H9 (cell line): ENCODE results near the gene SPIB. TPM values are rescaled to one million over a fixed set of nuclear protein-coding genes. Genes with fewer than 3 reads are reported as not detected.

ENCODE experiments used
- DNase-seq: peaks from one replicate; pipeline ENCODE4 v3.0.0-alpha.2; 2017
- H2AFZ ChIP-seq: one replicate; pipeline ENCODE4 v1.6.1; 2013; ENCODE audit warnings: mild to moderate bottlenecking, low read length, control low read depth, moderate library complexity
- H2AK5ac ChIP-seq: 2 replicates; pipeline ENCODE4 v1.6.1; 2013; ENCODE audit warnings: low read length, control low read depth, mixed read lengths; ENCODE audit not compliant: insufficient read length
- H2BK120ac ChIP-seq: one replicate; pipeline ENCODE4 v1.6.1; 2013; ENCODE audit warnings: low read depth, mild to moderate bottlenecking, low read length, control low read depth, inconsistent platforms; ENCODE audit not compliant: poor library complexity, severe bottlenecking
- H2BK12ac ChIP-seq: 2 replicates; pipeline ENCODE4 v1.6.1; 2013; ENCODE audit warnings: low read length, control low read depth, mixed read lengths, low read depth; ENCODE audit not compliant: insufficient read length
- H2BK15ac ChIP-seq: 2 replicates; pipeline ENCODE4 v1.6.1; 2013; ENCODE audit warnings: low read depth, low read length, control low read depth
- H2BK20ac ChIP-seq: one replicate; pipeline ENCODE4 v1.6.1; 2013; ENCODE audit warnings: low read depth, mild to moderate bottlenecking, low read length, control low read depth, inconsistent platforms; ENCODE audit not compliant: poor library complexity, severe bottlenecking
- H2BK5ac ChIP-seq: 2 replicates; pipeline ENCODE4 v1.6.1; 2013; ENCODE audit warnings: low read length, control low read depth, mixed read lengths; ENCODE audit not compliant: insufficient read length
- H3K14ac ChIP-seq: 2 replicates; pipeline ENCODE4 v1.6.1; 2013; ENCODE audit warnings: low read length, control low read depth; ENCODE audit not compliant: insufficient read depth
- H3K18ac ChIP-seq: 2 replicates; pipeline ENCODE4 v1.6.1; 2013; ENCODE audit warnings: low read depth, mild to moderate bottlenecking, mixed read lengths, low read length, control low read depth; ENCODE audit not compliant: insufficient read length
- H3K23ac ChIP-seq: 2 replicates; pipeline ENCODE4 v1.6.1; 2013; ENCODE audit warnings: low read length, control low read depth, mixed read lengths, low read depth; ENCODE audit not compliant: insufficient read length
- H3K23me2 ChIP-seq: 2 replicates; pipeline ENCODE4 v1.6.1; 2013; ENCODE audit warnings: low read depth, mild to moderate bottlenecking, mixed read lengths, low read length, control low read depth; ENCODE audit not compliant: insufficient read length, poor library complexity, severe bottlenecking
- H3K27ac ChIP-seq: 2 replicates; pipeline ENCODE4 v1.5.1; 2013; ENCODE audit warnings: low read length, control low read depth, mixed read lengths, low read depth; ENCODE audit not compliant: insufficient read length
- H3K27me3 ChIP-seq: 2 replicates; pipeline ENCODE4 v1.6.1; 2013; ENCODE audit warnings: low read length, control low read depth, inconsistent platforms; ENCODE audit not compliant: insufficient read depth
- H3K4ac ChIP-seq: 2 replicates; pipeline ENCODE4 v1.6.1; 2013; ENCODE audit warnings: low read depth, mild to moderate bottlenecking, control low read depth, inconsistent platforms, low read length, moderate library complexity
- H3K4me1 ChIP-seq: 2 replicates; pipeline ENCODE4 v1.6.1; 2013; ENCODE audit warnings: low read length, control low read depth, inconsistent platforms; ENCODE audit not compliant: insufficient read depth
- H3K4me2 ChIP-seq: 2 replicates; pipeline ENCODE4 v1.6.1; 2013; ENCODE audit warnings: low read length, control low read depth, mixed read lengths; ENCODE audit not compliant: insufficient read length, insufficient read depth
- H3K56ac ChIP-seq: 2 replicates; pipeline ENCODE4 v1.6.1; 2013; ENCODE audit warnings: low read depth, mild to moderate bottlenecking, mixed read lengths, low read length, control low read depth; ENCODE audit not compliant: insufficient read length
- H3K79me1 ChIP-seq: 2 replicates; pipeline ENCODE4 v1.6.1; 2013; ENCODE audit warnings: low read depth, mild to moderate bottlenecking, moderate library complexity, low read length, control low read depth, inconsistent platforms; ENCODE audit not compliant: insufficient read depth, poor library complexity, severe bottlenecking
- H3K79me2 ChIP-seq: 2 replicates; pipeline ENCODE4 v1.6.1; 2013; ENCODE audit warnings: low read length, control low read depth, inconsistent platforms; ENCODE audit not compliant: insufficient read depth
- H3K9ac ChIP-seq: 2 replicates; pipeline ENCODE4 v1.6.1; 2013; ENCODE audit warnings: low read length, control low read depth, mixed read lengths; ENCODE audit not compliant: insufficient read length; ENCODE audit errors: extremely low read depth
- H3K9me3 ChIP-seq: one replicate; pipeline ENCODE4 v1.6.1; 2013; ENCODE audit warnings: low read depth, low read length, inconsistent platforms; ENCODE audit not compliant: control insufficient read depth
- H3T11ph ChIP-seq: one replicate; pipeline ENCODE4 v1.6.1; 2013; ENCODE audit warnings: mild to moderate bottlenecking, low read length, control low read depth, inconsistent platforms
- H4K20me1 ChIP-seq: one replicate; pipeline ENCODE4 v1.6.1; 2013; ENCODE audit not compliant: control insufficient read depth, insufficient read length, insufficient read depth
- H4K5ac ChIP-seq: 2 replicates; pipeline ENCODE4 v1.6.1; 2013; ENCODE audit warnings: low read depth, mild to moderate bottlenecking, mixed read lengths, low read length, control low read depth; ENCODE audit not compliant: insufficient read length
- H4K8ac ChIP-seq: replicated peaks from 2 replicates; pipeline ENCODE4 v1.6.1; 2013; ENCODE audit warnings: low read length, control low read depth, mixed read lengths, low read depth; ENCODE audit not compliant: insufficient read length
- H4K91ac ChIP-seq: 2 replicates; pipeline ENCODE4 v1.6.1; 2013; ENCODE audit warnings: low read depth, mild to moderate bottlenecking, moderate library complexity, mixed read lengths, low read length, control low read depth; ENCODE audit not compliant: insufficient read length
- H3K27ac Mint-ChIP-seq, 3 experiments: 2 replicates in 2 of 3; 3 replicates in 1 of 3; pipeline ENCODE4 v1.8.0; 2020 to 2021; ENCODE audit warnings: mixed read lengths in 3 of 3, mild to moderate bottlenecking in 1 of 3, moderate library complexity in 1 of 3
- H3K27me3 Mint-ChIP-seq: 2 replicates; pipeline ENCODE4 v1.8.0; 2021; ENCODE audit warnings: low read depth, mild to moderate bottlenecking, moderate library complexity, mixed read lengths
- H3K36me3 Mint-ChIP-seq, 3 experiments: 2 replicates in 2 of 3; 3 replicates in 1 of 3; pipeline ENCODE4 v1.8.0; 2020 to 2021; ENCODE audit warnings: low read depth in 3 of 3, mixed read lengths in 3 of 3; ENCODE audit not compliant: insufficient read depth in 1 of 3
- H3K4me1 Mint-ChIP-seq, 2 experiments: 2 replicates each; pipeline ENCODE4 v1.8.0; 2020; ENCODE audit warnings: mixed read lengths in 2 of 2
- H3K4me3 Mint-ChIP-seq, 2 experiments: 2 replicates in 1 of 2; 3 replicates in 1 of 2; pipeline ENCODE4 v1.8.0; 2020 to 2021; ENCODE audit warnings: mild to moderate bottlenecking in 2 of 2, mixed read lengths in 2 of 2, moderate library complexity in 1 of 2
- H3K9me3 Mint-ChIP-seq, 2 experiments: 2 replicates in 1 of 2; 3 replicates in 1 of 2; pipeline ENCODE4 v1.8.0; 2020; ENCODE audit warnings: mild to moderate bottlenecking in 2 of 2, mixed read lengths in 2 of 2, moderate library complexity in 1 of 2
- CTCF ChIP-seq: fragments of 200-600 bp; sonication (generic); conservative IDR thresholded peaks from 3 replicates; pipeline ENCODE4 v1.8.0; 2021; ENCODE audit warnings: antibody characterized with exemption, mild to moderate bottlenecking
- WGBS: extraction: QIAGEN DNeasy Blood & Tissue Kit; methylation state at CpG from one replicate; pipeline ENCODE4 v1.1.7; 2013; ENCODE audit warnings: missing lambda C conversion rate, low lambda C conversion rate, mixed read lengths; ENCODE audit not compliant: insufficient read length; ENCODE audit errors: extremely low coverage; 5-methylcytosine and 5-hydroxymethylcytosine counted together
- total RNA-seq: library from RNA; stranded (reverse); gene quantifications from 2 replicates; pipeline ENCODE4 v1.2.1, GENCODE V29; 2021

The SPIB gene
- total RNA-seq, 1 experiment from 2014 or later, result 33.3 TPM

- Histone ChIP-seq H2BK120ac (no peak overlapping the region), H2BK20ac (no peak overlapping the region), H3K27ac (no peak overlapping the region), H3K23ac (no peak overlapping the region), H2AK5ac (no peak overlapping the region), H3K4me1 (no peaks in the 10 kb centered on the region), H2AFZ (no peak overlapping the region), H4K5ac (no peak overlapping the region), H3K9ac (no peak overlapping the region), H4K8ac (no peak overlapping the region), H3K23me2 (no peaks in the 10 kb centered on the region), H3K79me2 (no peaks in the 10 kb centered on the region), H2BK15ac (no peak overlapping the region), H4K91ac (no peak overlapping the region), H3T11ph (no peak overlapping the region), H3K56ac (no peak overlapping the region), H2BK5ac (no peak overlapping the region), H3K27me3 (no peaks in the 10 kb centered on the region), H3K18ac (no peak overlapping the region), H3K79me1 (no peaks in the 10 kb centered on the region), H3K14ac (no peak overlapping the region), H2BK12ac (no peak overlapping the region), H3K4me2 (no peak overlapping the region), H3K9me3 (no peaks in the 10 kb centered on the region), H3K4ac (no peak overlapping the region), H4K20me1 (peaks cover 6% of the 10 kb centered on the region)
- H3K4me3 Mint-ChIP-seq, result no peak overlapping the region
- no CpG with 5 or more reads among the region's 14 CpGs for WGBS
- DNase-seq, result no peak
- no peak overlapping the region for H3K27ac Mint-ChIP-seq
- H3K36me3 Mint-ChIP-seq, result peaks cover 0 to 9% (median 6%) of the 10 kb centered on the region in 3 experiments; a peak in 5 of 7 replicates
- peaks cover 2 to 4% of the 10 kb centered on the region in 2 experiments; a peak in 4 of 5 replicates for H3K9me3 Mint-ChIP-seq
- H3K27me3 Mint-ChIP-seq, result peaks cover 2% of the 10 kb centered on the region
- no peak for TF ChIP-seq CTCF
- peaks cover 0 to 10% of the 10 kb centered on the region in 2 experiments; a peak in 2 of 4 replicates for H3K4me1 Mint-ChIP-seq
Measured at GRCh38 chr19:50449236-50449899, 30.6 kb downstream of the SPIB start.
